ENCODE measurements around the gene BHLHE41.

BHLHE41 gene

GRCh38 chr12:26108915-26109314 is 15.9 kb downstream of the BHLHE41 start:
- no peak overlapping the region for H3K4me3 ChIP-seq (replicated peaks in 1 of 2; ENCODE audit: low read depth in 2 of 2, low read length in 2 of 2)
- no peak for DNase-seq (ENCODE audit: low read depth in 2 of 2)
- TF ChIP-seq CTCF (IDR thresholded peaks at IDR 0.05; ENCODE audit: low read depth, low read length) = no peak

DNA sequence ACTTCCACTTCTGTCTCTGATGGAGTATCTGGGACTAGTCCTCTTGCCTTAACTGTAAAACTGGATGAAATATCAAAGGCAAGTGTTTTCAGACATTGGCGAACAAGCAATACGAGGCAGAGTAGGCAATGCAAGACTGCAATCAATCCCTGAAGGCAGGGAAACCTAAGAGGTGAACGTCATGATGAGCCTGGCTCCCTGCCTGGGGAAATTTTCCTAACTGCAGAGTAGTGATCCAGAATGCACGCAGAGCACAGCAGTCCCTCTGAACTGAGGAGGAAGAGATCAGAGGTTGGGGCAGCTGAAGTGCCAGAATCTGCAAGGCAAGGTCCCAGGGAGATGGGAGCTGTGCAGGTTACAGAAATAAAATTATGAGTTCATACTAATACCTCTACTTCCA is 18.5 kb downstream of the BHLHE41 start:
- TF ChIP-seq CTCF (IDR thresholded peaks at IDR 0.05; ENCODE audit: low read depth, low read length) = no peak
- H3K4me3 ChIP-seq (replicated peaks in 1 of 2; ENCODE audit: low read depth in 2 of 2, low read length in 2 of 2) = no peak overlapping the region
- DNase-seq (ENCODE audit: low read depth in 2 of 2) = no peak

- no peak for DNase-seq (ENCODE audit: low read depth in 2 of 2)
- TF ChIP-seq CTCF (IDR thresholded peaks at IDR 0.05; ENCODE audit: low read depth, low read length) = no peak
- H3K4me3 ChIP-seq (replicated peaks in 1 of 2; ENCODE audit: low read depth in 2 of 2, low read length in 2 of 2) = no peak overlapping the region
Observed at GRCh38 chr12:26102953-26103352, 21.9 kb downstream of the BHLHE41 start.

DNA sequence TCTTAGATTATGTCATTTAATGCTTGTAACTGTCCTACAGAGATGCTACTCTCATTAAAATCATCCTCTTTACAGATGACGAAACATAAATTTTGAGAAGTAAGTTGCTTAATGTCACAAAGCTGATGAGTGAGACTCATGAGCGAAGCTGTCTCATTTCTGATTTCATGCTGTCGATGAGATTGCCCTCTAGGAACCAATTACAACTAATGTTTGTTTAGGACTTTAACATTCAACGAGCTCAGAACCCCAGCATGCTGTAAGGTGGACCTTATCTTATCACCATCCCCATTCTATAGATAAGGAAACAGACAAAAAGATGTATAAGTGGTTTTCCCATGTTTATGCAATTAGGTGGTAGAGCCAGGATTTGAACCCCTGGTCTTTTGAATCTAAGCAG is 23.1 kb downstream of the BHLHE41 start:
- no peak for TF ChIP-seq CTCF (IDR thresholded peaks at IDR 0.05; ENCODE audit: low read depth, low read length)
- no peak overlapping the region for H3K4me3 ChIP-seq (replicated peaks in 1 of 2; ENCODE audit: low read depth in 2 of 2, low read length in 2 of 2)

GRCh38 chr12:26101350-26101734 is 23.5 kb downstream of the BHLHE41 start:
- no peak for TF ChIP-seq CTCF (IDR thresholded peaks at IDR 0.05; ENCODE audit: low read depth, low read length)
- no peak for DNase-seq (ENCODE audit: low read depth in 2 of 2)
- H3K4me3 ChIP-seq (replicated peaks in 1 of 2; ENCODE audit: low read depth in 2 of 2, low read length in 2 of 2) = no peak overlapping the region

More for the DNA sequence above, 23.1 kb downstream of the BHLHE41 start:
- DNase-seq (ENCODE audit: low read depth in 2 of 2) = no peak

- no peak for TF ChIP-seq CTCF (IDR thresholded peaks at IDR 0.05; ENCODE audit: low read depth, low read length)
- no peak for DNase-seq (ENCODE audit: low read depth in 2 of 2)
- H3K4me3 ChIP-seq (replicated peaks in 1 of 2; ENCODE audit: low read depth in 2 of 2, low read length in 2 of 2) = no peak overlapping the region
Observed at GRCh38 chr12:26100666-26101349, 24.0 kb downstream of the BHLHE41 start.

Data from cardiac fibroblast (primary cell).